GM10248 (cell line): ENCODE measurements around the gene GPHN.

ENCODE experiments used
- CTCF ChIA-PET: fragments of 300-600 bp; sonication (Branson Sonifier 250); formaldehyde crosslinking; extraction: SDS; loops from one replicate; lab custom pipeline; 2021; ENCODE audit warnings: antibody characterized with exemption; lab: Yijun Ruan, JAX
- POLR2A ChIA-PET: fragments of 350-650 bp; sonication (Branson Sonifier 250); formaldehyde crosslinking; extraction: SDS; loops from one replicate; lab custom pipeline; 2020; ENCODE audit warnings: antibody characterized with exemption; lab: Yijun Ruan, JAX
- DNase-seq: peaks from one replicate; pipeline ENCODE4 v3.0.0; 2012; ENCODE audit errors: extremely low spot score
- CTCF ChIP-seq: IDR thresholded peaks from 2 replicates; pipeline ENCODE4 v1.5.1; 2012; ENCODE audit warnings: mild to moderate bottlenecking, low read depth; ENCODE audit errors: extremely low read depth, missing control alignments, control extremely low read depth

Gene GPHN

GRCh38 chr14:66746316-66747006, 238.5 kb downstream of the GPHN start:
- DNase-seq: no peak
- peak; percentile 29 for TF ChIP-seq CTCF
- ChIA-PET POLR2A (no interaction called here), CTCF (interaction anchor here (1.0 to 1.4 kb wide), 5 partner anchors 11 to 256 kb away, joined by 3 to 5 read pairs (median 4); no protein-coding TSS in a partner anchor)

- TF ChIP-seq CTCF: no peak
- ChIA-PET CTCF (interaction anchor here (1.5 kb wide), 1 partner anchor 130 kb away, joined by 3 read pairs; no protein-coding TSS in a partner anchor), POLR2A (no interaction called here)
- DNase-seq: no peak
These were observed 244.2 kb downstream of the GPHN start for GRCh38 chr14:66752109-66752508.

- ChIA-PET CTCF (interaction anchor here (1.4 to 2.1 kb wide), 2 partner anchors 12 to 25 kb away, joined by 4 to 5 read pairs; no protein-coding TSS in a partner anchor), POLR2A (no interaction called here)
These were observed 250.2 kb downstream of the GPHN start for GRCh38 chr14:66758031-66758613.

GRCh38 chr14:66772146-66772545, 264.2 kb downstream of the GPHN start:
- no peak for DNase-seq
- TF ChIP-seq CTCF: no peak
- ChIA-PET POLR2A (no interaction called here), CTCF (no interaction called here)

More at GRCh38 chr14:66758031-66758613, 250.2 kb downstream of the GPHN start:
- no peak for TF ChIP-seq CTCF
- DNase-seq: no peak

- DNase-seq: no peak
- POLR2A ChIA-PET: no interaction called here
- CTCF ChIA-PET: interaction anchor here (1.2 kb wide), 1 partner anchor 24 kb away, joined by 4 read pairs; no protein-coding TSS in a partner anchor
- no peak for TF ChIP-seq CTCF
These were observed 274.9 kb downstream of the GPHN start for GRCh38 chr14:66782853-66783252.

GRCh38 chr14:66790101-66790500, 282.2 kb downstream of the GPHN start:
- ChIA-PET POLR2A (no interaction called here), CTCF (interaction anchor here (1.0 to 1.3 kb wide), 2 partner anchors 24 to 166 kb away, joined by 3 read pairs; no protein-coding TSS in a partner anchor)
- TF ChIP-seq CTCF: no peak
- DNase-seq: no peak
